K562 (cell line): Measurements from ENCODE around the gene PFN3. TPM values are rescaled to one million over a fixed set of nuclear protein-coding genes. Genes with fewer than 3 reads are reported as not detected.

Experiments used
- ATAC-seq: fragments of 200-7000 bp; cut with Tn5 transposase; 3 replicates; pipeline ENCODE4 v1.9.1; 2020; ENCODE audit warnings: moderate library complexity
- BruUV-seq: library from RNA; stranded (reverse); fragments of 400-500 nt; replicated peaks from 2 replicates; lab custom pipeline; 2021; lab: Mats Ljungman, UMichigan
- CTCF ChIA-PET: fragments of 300-600 bp; formaldehyde crosslinking; extraction: SDS; loops from one replicate; lab custom pipeline; 2021; ENCODE audit warnings: low intra/inter-chr PET ratio; lab: Yijun Ruan, JAX
- POLR2A ChIA-PET: fragments of 300-600, 350-650 bp; sonication (Branson Sonifier 250); formaldehyde crosslinking; extraction: SDS; loops from one replicate; lab custom pipeline; 2021; ENCODE audit warnings: antibody characterized with exemption, inconsistent platforms; lab: Yijun Ruan, JAX
- DNase-seq, 4 experiments: peaks; one replicate each; pipeline versions ENCODE4 v3.0.0 to v3.0.0-alpha.2; 2011 to 2018; ENCODE audit warnings: low spot score in 3 of 4, mixed read lengths in 3 of 4; ENCODE audit errors: extremely low read depth in 1 of 4
- FAIRE-seq: peaks from 2 replicates; lab custom pipeline; 2011; peaks lifted over from hg19 to GRCh38; lab: Jason Lieb, UNC
- H2AFZ ChIP-seq: 2 replicates; pipeline ENCODE4 v1.6.0; 2011; ENCODE audit warnings: low read depth, low read length, control low read depth, inconsistent platforms
- H3K27ac ChIP-seq: fragments of 200-600 bp; 3 replicates; pipeline ENCODE4 v1.8.0; 2011; ENCODE audit warnings: low read depth, mild to moderate bottlenecking, control low read depth, inconsistent platforms, low read length, moderate library complexity, mixed read lengths; ENCODE audit errors: extremely low read depth
- H3K27me3 ChIP-seq, 2 experiments: fragments of 300-600 bp in 1 of 2; 2 replicates in 1 of 2; 3 replicates in 1 of 2; pipeline versions ENCODE4 v1.6.0 to v1.8.0; 2011; ENCODE audit warnings: inconsistent platforms in 2 of 2, low read length in 2 of 2, mild to moderate bottlenecking in 1 of 2, mixed read lengths in 1 of 2, moderate library complexity in 1 of 2; ENCODE audit not compliant: control insufficient read depth in 2 of 2, insufficient read depth in 2 of 2
- H3K36me3 ChIP-seq: fragments of 300-600 bp; 3 replicates; pipeline ENCODE4 v1.8.0; 2011; ENCODE audit warnings: mild to moderate bottlenecking, low read length, inconsistent platforms; ENCODE audit not compliant: control insufficient read depth, insufficient read depth
- H3K4me1 ChIP-seq, 2 experiments: fragments of 200-600 bp in 1 of 2; replicated peaks in 1 of 2; 2 replicates in 1 of 2; 3 replicates in 1 of 2; pipeline versions ENCODE4 v1.5.1 to v1.8.0; 2011; ENCODE audit warnings: inconsistent platforms in 2 of 2, low read length in 2 of 2, mild to moderate bottlenecking in 1 of 2, mixed read lengths in 1 of 2, moderate library complexity in 1 of 2; ENCODE audit not compliant: control insufficient read depth in 2 of 2, insufficient read depth in 2 of 2
- H3K4me2 ChIP-seq: 2 replicates; pipeline ENCODE4 v1.6.1; 2011; ENCODE audit warnings: low read length, control low read depth, inconsistent platforms, mixed read lengths; ENCODE audit not compliant: insufficient read depth
- H3K4me3 ChIP-seq: fragments of 200-600 bp; sonication (generic), shearing (Covaris generic); 2 replicates; pipeline ENCODE4 v1.5.1; 2016; ENCODE audit warnings: control low read depth, inconsistent platforms
- H3K79me2 ChIP-seq: fragments of 200-600 bp; 3 replicates; pipeline ENCODE4 v1.8.0; 2011; ENCODE audit warnings: low read length, inconsistent platforms; ENCODE audit not compliant: control insufficient read depth, insufficient read depth
- H3K9ac ChIP-seq, 2 experiments: 2 replicates each; pipeline versions ENCODE4 v1.6.0 to v1.6.1; 2011; ENCODE audit warnings: low read depth in 2 of 2, low read length in 2 of 2, control low read depth in 1 of 2, inconsistent platforms in 1 of 2, mild to moderate bottlenecking in 1 of 2, mixed read lengths in 1 of 2; ENCODE audit not compliant: insufficient read depth in 1 of 2
- H3K9me1 ChIP-seq: one replicate; pipeline ENCODE4 v1.6.0; 2011; ENCODE audit warnings: inconsistent platforms, mild to moderate bottlenecking, low read length, moderate library complexity; ENCODE audit not compliant: control insufficient read depth, insufficient read depth
- H3K9me3 ChIP-seq: replicated peaks from 2 replicates; pipeline ENCODE4 v1.5.1; 2011; ENCODE audit warnings: low read depth, low read length, inconsistent platforms; ENCODE audit not compliant: control insufficient read depth, insufficient read depth
- H4K20me1 ChIP-seq: replicated peaks from 2 replicates; pipeline ENCODE4 v1.6.1; 2011; ENCODE audit warnings: low read length, inconsistent platforms, mixed read lengths; ENCODE audit not compliant: control insufficient read depth, insufficient read depth
- ARID2 ChIP-seq: fragments of 450-650 bp; IDR thresholded peaks from 2 replicates; pipeline ENCODE4 v1.6.1; 2017; ENCODE audit warnings: antibody characterized with exemption, mild to moderate bottlenecking
- BCL6 ChIP-seq: fragments of 250-450 bp; sonication (Bioruptor Pico); IDR thresholded peaks from 2 replicates; pipeline ENCODE4 v1.4.0; 2020
- CREB1 ChIP-seq, 2 experiments: sonication (generic) in 1 of 2; formaldehyde crosslinking in 1 of 2; IDR thresholded peaks; 2 replicates each; pipeline versions ENCODE4 v1.6.1 to v1.8.0; 2012 to 2022; ENCODE audit warnings: inconsistent platforms in 1 of 2, mild to moderate bottlenecking in 1 of 2, missing genetic modification reagents in 1 of 2, moderate library complexity in 1 of 2
- RFX7 ChIP-seq: fragments of 250-450 bp; sonication (Bioruptor Pico); IDR thresholded peaks from 2 replicates; pipeline ENCODE4 v1.5.1; 2021; ENCODE audit warnings: mild to moderate bottlenecking
- STAG1 ChIP-seq: sonication (generic); formaldehyde crosslinking; IDR thresholded peaks from 2 replicates; pipeline ENCODE4 v1.5.0; 2020; ENCODE audit warnings: missing genetic modification reagents, borderline replicate concordance
- TOE1 ChIP-seq, 2 experiments: fragments of 450-650 bp in 1 of 2; sonication (generic) in 1 of 2; formaldehyde crosslinking in 1 of 2; IDR thresholded peaks; 2 replicates each; pipeline versions ENCODE4 v1.7.1 to v1.8.0; 2016 to 2022; ENCODE audit warnings: borderline replicate concordance in 2 of 2, mild to moderate bottlenecking in 2 of 2, antibody characterized with exemption in 1 of 2, inconsistent platforms in 1 of 2, low read depth in 1 of 2, missing genetic modification reagents in 1 of 2, moderate library complexity in 1 of 2
- ZNF408 ChIP-seq: fragments of 250-450 bp; sonication (Bioruptor Pico); IDR thresholded peaks from 2 replicates; pipeline ENCODE4 v1.4.0; 2020; ENCODE audit warnings: low read depth, mild to moderate bottlenecking, moderate library complexity
- WGBS: fragments of 100-300 bp; shearing (Covaris generic); methylation state at CpG from one replicate; pipeline ENCODE4 v1.1.6; 2016; ENCODE audit warnings: low coverage, mixed read lengths; ENCODE audit not compliant: insufficient coverage; ENCODE audit errors: missing lambda C conversion rate; 5-methylcytosine and 5-hydroxymethylcytosine counted together
- in situ Hi-C: fragments of 300-500 bp; cut with MboI; formaldehyde crosslinking; loops from 4 replicates; pipeline ENCODE4 v1.15.0; 2018; ENCODE audit warnings: inconsistent platforms, mixed read lengths
- intact Hi-C: fragments of 100-400 bp; cut with micrococcal nuclease; formaldehyde crosslinking; loops from 2 replicates; pipeline ENCODE4 v1.14.2; 2022
- polyA plus RNA-seq, 8 experiments: library from polyadenylated mRNA; depleted of rRNA in 4 of 8; stranded (reverse) in 5 of 8; unstranded in 3 of 8; fragments of >200 nt; fragmentation: Nextera tagmentation in 2 of 8; fragmentation: Illumina TruSeq in 1 of 8; extraction: Ambion mirVana in 2 of 8; extraction: Trizol in 1 of 8; gene quantifications; 2 replicates each; pipeline versions ENCODE4 v1.2.1 to v1.2.3, GENCODE V29; 2011 to 2014; ENCODE audit warnings: inconsistent platforms in 1 of 8, missing spikeins in 1 of 8
- total RNA-seq, 7 experiments: library from RNA; depleted of rRNA in 6 of 7; stranded (reverse); fragments of >200 nt in 6 of 7; fragmentation: Illumina TruSeq in 2 of 7; extraction: Trizol in 2 of 7; gene quantifications; 2 replicates each; pipeline versions ENCODE4 v1.2.1 to v1.2.3, GENCODE V29; 2011 to 2021; ENCODE audit warnings: low replicate concordance in 1 of 7

PFN3 gene
- total and polyA plus RNA-seq, 9 of the 15 experiments (the other 6 are each of a cell fraction or from before 2014, with no cell fraction given), result not detected

DNA sequence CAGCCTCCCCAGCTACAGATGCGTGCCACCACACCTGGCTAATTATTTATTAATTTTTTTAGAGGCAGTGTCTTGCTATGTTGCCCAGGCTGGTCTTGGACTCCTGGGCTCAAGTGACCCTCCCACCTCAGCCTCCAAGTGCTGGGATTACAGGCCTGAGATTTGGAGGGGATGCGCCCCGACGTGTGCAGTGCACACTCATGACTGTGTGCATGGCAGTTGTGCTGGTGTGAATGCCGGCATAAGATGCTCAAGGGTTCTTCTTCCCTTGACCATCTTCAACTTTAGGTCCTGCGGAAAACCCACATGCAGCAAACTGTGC is 19.7 kb downstream of the PFN3 start:
- 0 out of 2 replicates have a peak overlapping the region, but pooled peaks have one; percentile 19 for H2AFZ ChIP-seq
- TF ChIP-seq RFX7 (CRISPR knock-in tag), result no peak
- no peak for TF ChIP-seq ARID2
- TF ChIP-seq STAG1 (CRISPR knock-in tag), result no peak
- no peak for TF ChIP-seq ZNF408
- TF ChIP-seq TOE1 (IDR thresholded peaks at IDR 0.05; ENCODE audit: borderline replicate concordance), result no peak
- TF ChIP-seq TOE1 (CRISPR knock-in tag; IDR thresholded peaks at IDR 0.05; ENCODE audit: borderline replicate concordance, low read depth), result no peak
- no peak for TF ChIP-seq BCL6
- TF ChIP-seq CREB1 (IDR thresholded peaks at IDR 0.05), result no peak
- TF ChIP-seq CREB1 (CRISPR knock-in tag; IDR thresholded peaks at IDR 0.05), result no peak
- no peaks in the 10 kb centered on the region for H3K79me2 ChIP-seq
- H3K27ac ChIP-seq, result no peak overlapping the region
- H3K4me2 ChIP-seq, result no peak overlapping the region
- no peak overlapping the region for H3K4me3 ChIP-seq
- DNase-seq (no peak), ATAC-seq (no peak), FAIRE-seq (no peak)
- no peak overlapping the region for H3K9ac ChIP-seq
- ChIA-PET POLR2A (no interaction called here), CTCF (no interaction called here)
- 94% methylated on average over 6 of the region's 6 CpGs for WGBS
- no peaks in the 10 kb centered on the region for H4K20me1 ChIP-seq
- BruUV-seq, result no TSS peak
- H3K36me3 ChIP-seq, result no peaks in the 10 kb centered on the region
- no peaks in the 10 kb centered on the region for H3K9me3 ChIP-seq
- H3K4me1 ChIP-seq, result peaks cover 16 to 39% of the 10 kb centered on the region in 2 experiments
- peaks cover 4% of the 10 kb centered on the region for H3K9me1 ChIP-seq
- in situ Hi-C loops, result no loop called here
- intact Hi-C loops, result no loop called here
- H3K27me3 ChIP-seq, result peaks cover 0 to 9% of the 10 kb centered on the region in 2 experiments; a peak in 2 of 5 replicates
